ENCODE measurements around the gene VPS26B. TPM values are rescaled to one million over a fixed set of nuclear protein-coding genes. Genes with fewer than 3 reads are reported as not detected.

Gene VPS26B
- total and polyA plus RNA-seq, 9 of the 15 experiments (the other 6 are each of a cell fraction or from before 2014, with no cell fraction given), result 3.5 to 43.3 (median 27.4) TPM

DNA sequence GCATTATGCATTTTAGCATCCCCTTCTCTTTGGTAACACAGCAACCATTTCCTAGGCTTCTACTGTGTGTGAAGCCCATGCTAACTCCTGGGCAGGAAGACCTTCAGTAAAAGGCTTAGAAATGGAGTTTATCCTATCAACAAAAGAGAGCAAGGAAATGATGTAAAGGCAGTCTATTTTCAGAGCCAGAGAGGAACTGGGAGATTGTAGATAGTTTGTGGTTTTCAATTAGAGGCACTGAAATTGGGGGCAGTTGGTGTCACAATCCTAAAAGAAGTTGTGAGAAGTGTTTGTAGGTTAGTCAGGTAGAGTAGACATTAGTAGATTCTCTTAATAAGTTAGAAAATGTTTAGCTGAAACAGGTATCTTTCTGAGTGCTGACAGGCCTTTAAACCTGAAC is 36.0 kb downstream of the VPS26B start:
- no peaks in the 10 kb centered on the region for H4K20me1 ChIP-seq (replicated peaks; ENCODE audit: control insufficient read depth, insufficient read depth, low read length)
- FAIRE-seq (no peak), ATAC-seq (no peak), DNase-seq (ENCODE audit: extremely low read depth in 1 of 4, low spot score in 3 of 4) (no peak)
- H3K9me1 ChIP-seq (ENCODE audit: control insufficient read depth, insufficient read depth, low read length), result no peaks in the 10 kb centered on the region
- no peak overlapping the region for H3K27ac ChIP-seq (ENCODE audit: extremely low read depth, low read depth, low read length)
- no peak overlapping the region for H3K9ac ChIP-seq (ENCODE audit: insufficient read depth in 1 of 2, low read depth in 2 of 2, low read length in 2 of 2)
- no peaks in the 10 kb centered on the region for H3K9me3 ChIP-seq (replicated peaks; ENCODE audit: control insufficient read depth, insufficient read depth, low read depth, low read length)
- H3K4me3 ChIP-seq, result no peak overlapping the region
- no peaks in the 10 kb centered on the region for H3K27me3 ChIP-seq (ENCODE audit: control insufficient read depth in 2 of 2, insufficient read depth in 2 of 2, low read length in 2 of 2)
- H3K79me2 ChIP-seq (ENCODE audit: control insufficient read depth, insufficient read depth, low read length), result peaks cover 1% of the 10 kb centered on the region; the same call in 2 of the 3 replicates
- TF ChIP-seq, protein P1, sequence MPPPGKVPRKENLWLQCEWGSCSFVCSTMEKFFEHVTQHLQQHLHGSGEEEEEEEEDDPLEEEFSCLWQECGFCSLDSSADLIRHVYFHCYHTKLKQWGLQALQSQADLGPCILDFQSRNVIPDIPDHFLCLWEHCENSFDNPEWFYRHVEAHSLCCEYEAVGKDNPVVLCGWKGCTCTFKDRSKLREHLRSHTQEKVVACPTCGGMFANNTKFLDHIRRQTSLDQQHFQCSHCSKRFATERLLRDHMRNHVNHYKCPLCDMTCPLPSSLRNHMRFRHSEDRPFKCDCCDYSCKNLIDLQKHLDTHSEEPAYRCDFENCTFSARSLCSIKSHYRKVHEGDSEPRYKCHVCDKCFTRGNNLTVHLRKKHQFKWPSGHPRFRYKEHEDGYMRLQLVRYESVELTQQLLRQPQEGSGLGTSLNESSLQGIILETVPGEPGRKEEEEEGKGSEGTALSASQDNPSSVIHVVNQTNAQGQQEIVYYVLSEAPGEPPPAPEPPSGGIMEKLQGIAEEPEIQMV (tag; conservative IDR thresholded peaks at IDR 0.05; ENCODE audit: low read depth), result no peak
- TF ChIP-seq CEBPG (CRISPR knock-in tag; IDR thresholded peaks at IDR 0.05) (no peak), CEBPG (tag; conservative IDR thresholded peaks at IDR 0.05 in 1 of 2, IDR thresholded peaks at IDR 0.05 in 1 of 2) (0 out of 4 replicates have a peak, but pooled peaks of 1 of the 2 experiments have one; percentile 17), ZBTB11 (CRISPR knock-in tag; IDR thresholded peaks at IDR 0.05) (no peak), ARNT (IDR thresholded peaks at IDR 0.05) (no peak), NEUROD1 (IDR thresholded peaks at IDR 0.05; ENCODE audit: borderline replicate concordance, low read depth, low read length, partially characterized antibody) (no peak), MEF2D (tag; conservative IDR thresholded peaks at IDR 0.05; ENCODE audit: low read depth) (peak; percentile 70; the same call in 1 of the 2 replicates), SMARCE1 (IDR thresholded peaks at IDR 0.05) (no peak), GABPA (tag; conservative IDR thresholded peaks at IDR 0.05; ENCODE audit: low read depth) (peak; percentile 57), ZNF584 (CRISPR knock-in tag; IDR thresholded peaks at IDR 0.05; ENCODE audit: low read depth) (0 out of 2 replicates have a peak, but pooled peaks have one; percentile 19), ETV1 (tag; conservative IDR thresholded peaks at IDR 0.05; ENCODE audit: low read depth) (peak; percentile 45; the same call in 1 of the 2 replicates), TCF3 (CRISPR knock-in tag; IDR thresholded peaks at IDR 0.05) (peak; percentile 14; the same call in 1 of the 2 replicates), SPI1 (IDR thresholded peaks at IDR 0.05; ENCODE audit: borderline replicate concordance, low read depth, low read length) (peak; percentile 40; the same call in 1 of the 2 replicates)
- peaks cover 0 to 3% of the 10 kb centered on the region in 2 experiments; a peak in 1 of 5 replicates for H3K4me1 ChIP-seq (replicated peaks in 1 of 2; ENCODE audit: control insufficient read depth in 2 of 2, insufficient read depth in 2 of 2, low read length in 2 of 2)
- no peak overlapping the region for H2AFZ ChIP-seq (ENCODE audit: low read depth, low read length)
- peaks cover 64% of the 10 kb centered on the region for H3K36me3 ChIP-seq (ENCODE audit: control insufficient read depth, insufficient read depth, low read length)
- ChIA-PET POLR2A (no interaction called here), CTCF (ENCODE audit: low intra/inter-chr PET ratio) (no interaction called here)
- intact Hi-C loops (cut with micrococcal nuclease), result no loop called here
- H3K4me2 ChIP-seq (ENCODE audit: insufficient read depth, low read length), result no peak overlapping the region
- BruUV-seq (replicated peaks), result no TSS peak
- in situ Hi-C loops (cut with MboI), result no loop called here

Data from K562 (cell line).